Activated B cell treated with CpG ODN at 0.5 μM for 24 hours (primary cell): ENCODE data around the gene INPP5A. TPM values are rescaled to one million over a fixed set of nuclear protein-coding genes. Genes with fewer than 3 reads are reported as not detected.
"Not testable (repeated sequence)": the region's sequence is repeated elsewhere in the genome, so short reads cannot be mapped to it uniquely, and the experiment has no call there.

Experiments
- ATAC-seq: fragments of 200-7000 bp; cut with Tn5 transposase; one replicate; pipeline ENCODE4 v1.10.0; 2021; ENCODE audit warnings: low read depth, mild to moderate bottlenecking, moderate library complexity
- CTCF ChIA-PET: fragments of 350-600 bp; sonication (Branson Sonifier 250); formaldehyde crosslinking; loops from one replicate; lab custom pipeline; 2021; ENCODE audit warnings: antibody characterized with exemption; lab: Charles Lee
- POLR2A ChIA-PET: fragments of 350-600 bp; sonication (Branson Sonifier 250); formaldehyde crosslinking; loops from one replicate; lab custom pipeline; 2021; ENCODE audit warnings: antibody characterized with exemption; lab: Charles Lee
- DNase-seq: peaks from one replicate; pipeline ENCODE4 v3.0.0; 2022
- H3K27ac Mint-ChIP-seq: one replicate; pipeline ENCODE4 v1.8.0; 2020; ENCODE audit warnings: mixed read lengths
- H3K27me3 Mint-ChIP-seq: one replicate; pipeline ENCODE4 v1.8.0; 2021; ENCODE audit warnings: mixed read lengths
- H3K36me3 Mint-ChIP-seq: one replicate; pipeline ENCODE4 v1.8.0; 2021; ENCODE audit warnings: low read depth, mixed read lengths
- H3K4me1 Mint-ChIP-seq: one replicate; pipeline ENCODE4 v1.8.0; 2021; ENCODE audit warnings: mixed read lengths
- H3K4me3 Mint-ChIP-seq: one replicate; pipeline ENCODE4 v1.8.0; 2020; ENCODE audit warnings: mild to moderate bottlenecking, mixed read lengths
- H3K9me3 Mint-ChIP-seq: one replicate; pipeline ENCODE4 v1.8.0; 2020; ENCODE audit warnings: mixed read lengths
- CTCF ChIP-seq: fragments of 200-600 bp; IDR thresholded peaks from one replicate; pipeline ENCODE4 v1.8.0; 2022; ENCODE audit warnings: antibody characterized with exemption, mild to moderate bottlenecking
- intact Hi-C: fragments of 100-400 bp; cut with micrococcal nuclease; formaldehyde crosslinking; loops from one replicate; pipeline ENCODE4 v1.15.1; 2024
- total RNA-seq: library from RNA; stranded (reverse); gene quantifications from 2 replicates; pipeline ENCODE4 v1.2.3, GENCODE V29; 2022

Gene INPP5A
- total RNA-seq, 1 donor from 2014 or later: 24.9 TPM

- ChIA-PET POLR2A (no interaction called here), CTCF (interaction anchor here (0.7 kb wide), 1 partner anchor 162 kb away, joined by 3 read pairs; no protein-coding TSS in a partner anchor)
- ATAC-seq: no peak
- H3K9me3 Mint-ChIP-seq: no peaks in the 10 kb centered on the region
- intact Hi-C loops: no loop called here
- no peak for TF ChIP-seq CTCF
- H3K27ac Mint-ChIP-seq: no peak overlapping the region
- H3K4me3 Mint-ChIP-seq: no peak overlapping the region
- no peak for DNase-seq
- no peaks in the 10 kb centered on the region for H3K27me3 Mint-ChIP-seq
- peaks cover 40% of the 10 kb centered on the region for H3K36me3 Mint-ChIP-seq
- H3K4me1 Mint-ChIP-seq: no peaks in the 10 kb centered on the region
These were observed 139.5 kb downstream of the INPP5A start for GRCh38 chr10:132677096-132677472.

- Mint-ChIP-seq H3K27me3 (no peaks in the 10 kb centered on the region), H3K4me3 (no peak overlapping the region), H3K9me3 (no peaks in the 10 kb centered on the region), H3K27ac (no peak overlapping the region), H3K4me1 (no peaks in the 10 kb centered on the region), H3K36me3 (peaks cover 35% of the 10 kb centered on the region)
- POLR2A ChIA-PET: no interaction called here
- CTCF ChIA-PET: interaction anchor here (0.7 kb wide), 1 partner anchor 161 kb away, joined by 3 read pairs; no protein-coding TSS in a partner anchor
- DNase-seq (no peak), ATAC-seq (no peak)
- intact Hi-C loops: no loop called here
- no peak for TF ChIP-seq CTCF
These were observed 140.1 kb downstream of the INPP5A start for GRCh38 chr10:132677473-132678227.

GRCh38 chr10:132678436-132679216 is 141.0 kb downstream of the INPP5A start:
- CTCF ChIA-PET: no interaction called here
- POLR2A ChIA-PET: no interaction called here
- no peak for TF ChIP-seq CTCF
- H3K36me3 Mint-ChIP-seq: peaks cover 28% of the 10 kb centered on the region
- no peaks in the 10 kb centered on the region for H3K27me3 Mint-ChIP-seq
- no peaks in the 10 kb centered on the region for H3K9me3 Mint-ChIP-seq
- DNase-seq (no peak), ATAC-seq (no peak)
- no peak overlapping the region for H3K27ac Mint-ChIP-seq
- intact Hi-C loops: no loop called here
- H3K4me1 Mint-ChIP-seq: peaks cover 5% of the 10 kb centered on the region
- H3K4me3 Mint-ChIP-seq: no peak overlapping the region

- H3K9me3 Mint-ChIP-seq: no peaks in the 10 kb centered on the region
- DNase-seq (no peak), ATAC-seq (no peak)
- H3K27ac Mint-ChIP-seq: no peak overlapping the region
- ChIA-PET CTCF (no interaction called here), POLR2A (no interaction called here)
- intact Hi-C loops: no loop called here
- peaks cover 25% of the 10 kb centered on the region for H3K36me3 Mint-ChIP-seq
- no peak for TF ChIP-seq CTCF
- peaks cover 10% of the 10 kb centered on the region for H3K4me1 Mint-ChIP-seq
- H3K4me3 Mint-ChIP-seq: no peak overlapping the region
- no peaks in the 10 kb centered on the region for H3K27me3 Mint-ChIP-seq
These were observed 141.6 kb downstream of the INPP5A start for GRCh38 chr10:132679217-132679595.

GRCh38 chr10:132679640-132680039 is 142.1 kb downstream of the INPP5A start:
- DNase-seq (no peak), ATAC-seq (no peak)
- ChIA-PET CTCF (no interaction called here), POLR2A (no interaction called here)
- H3K4me3 Mint-ChIP-seq: no peak overlapping the region
- intact Hi-C loops: no loop called here
- peaks cover 24% of the 10 kb centered on the region for H3K36me3 Mint-ChIP-seq
- no peak for TF ChIP-seq CTCF
- H3K27me3 Mint-ChIP-seq: no peaks in the 10 kb centered on the region
- no peaks in the 10 kb centered on the region for H3K9me3 Mint-ChIP-seq
- H3K27ac Mint-ChIP-seq: no peak overlapping the region
- H3K4me1 Mint-ChIP-seq: peaks cover 14% of the 10 kb centered on the region

- peaks cover 20% of the 10 kb centered on the region for H3K36me3 Mint-ChIP-seq
- ATAC-seq, H3K27me3 Mint-ChIP-seq, intact Hi-C loops, H3K27ac Mint-ChIP-seq, H3K9me3 Mint-ChIP-seq, CTCF ChIA-PET, H3K4me3 Mint-ChIP-seq, POLR2A ChIA-PET, DNase-seq: not testable (repeated sequence)
- H3K4me1 Mint-ChIP-seq: peaks cover 25% of the 10 kb centered on the region
These were observed 143.2 kb downstream of the INPP5A start for GRCh38 chr10:132680741-132681140.
